Measurements from ENCODE around the gene CCDC88B.

The CCDC88B gene

GRCh38 chr11:64362339-64362738 is 22.3 kb downstream of the CCDC88B start:
- no peak for DNase-seq (ENCODE audit: low read depth, low spot score)

- DNase-seq (ENCODE audit: low read depth, low spot score) = no peak
Observed at GRCh38 chr11:64364435-64364834, 24.4 kb downstream of the CCDC88B start.

- no peak for DNase-seq (ENCODE audit: low read depth, low spot score)
Observed at GRCh38 chr11:64364911-64365310, 24.9 kb downstream of the CCDC88B start.

- DNase-seq (ENCODE audit: low read depth, low spot score) = no peak
Observed at GRCh38 chr11:64366751-64367150, 26.7 kb downstream of the CCDC88B start.

GRCh38 chr11:64367931-64368672 is 28.1 kb downstream of the CCDC88B start:
- no peak for DNase-seq (ENCODE audit: low read depth, low spot score)

- DNase-seq (ENCODE audit: low read depth, low spot score) = no peak
Observed at GRCh38 chr11:64368673-64369074, 28.7 kb downstream of the CCDC88B start.

GRCh38 chr11:64369440-64370421 is 29.7 kb downstream of the CCDC88B start:
- DNase-seq (ENCODE audit: low read depth, low spot score) = no peak

- no peak for DNase-seq (ENCODE audit: low read depth, low spot score)
Observed at GRCh38 chr11:64371201-64371600, 31.2 kb downstream of the CCDC88B start.

- no peak for DNase-seq (ENCODE audit: low read depth, low spot score)
Observed at GRCh38 chr11:64372021-64372420, 32.0 kb downstream of the CCDC88B start.

- DNase-seq (ENCODE audit: low read depth, low spot score) = no peak
Observed at GRCh38 chr11:64372802-64373597, 33.0 kb downstream of the CCDC88B start.

- no peak for DNase-seq (ENCODE audit: low read depth, low spot score)
Observed at GRCh38 chr11:64373598-64373974, 33.6 kb downstream of the CCDC88B start.

GRCh38 chr11:64376071-64376470 is 36.1 kb downstream of the CCDC88B start:
- DNase-seq (ENCODE audit: low read depth, low spot score) = no peak

- DNase-seq (ENCODE audit: low read depth, low spot score) = no peak
Observed at GRCh38 chr11:64378335-64378880, 38.4 kb downstream of the CCDC88B start.

GRCh38 chr11:64379160-64379559 is 39.2 kb downstream of the CCDC88B start:
- no peak for DNase-seq (ENCODE audit: low read depth, low spot score)

- DNase-seq (ENCODE audit: low read depth, low spot score) = no peak
Observed at GRCh38 chr11:64379817-64380709, 40.1 kb downstream of the CCDC88B start.

- no peak for DNase-seq (ENCODE audit: low read depth, low spot score)
Observed at GRCh38 chr11:64381350-64381749, 41.3 kb downstream of the CCDC88B start.

GRCh38 chr11:64382047-64382446 is 42.0 kb downstream of the CCDC88B start:
- no peak for DNase-seq (ENCODE audit: low read depth, low spot score)

- no peak for DNase-seq (ENCODE audit: low read depth, low spot score)
Observed at GRCh38 chr11:64382586-64382985, 42.6 kb downstream of the CCDC88B start.

- DNase-seq (ENCODE audit: low read depth, low spot score) = no peak
Observed at GRCh38 chr11:64383580-64383979, 43.6 kb downstream of the CCDC88B start.

- no peak for DNase-seq (ENCODE audit: low read depth, low spot score)
Observed at GRCh38 chr11:64384028-64384737, 44.2 kb downstream of the CCDC88B start.
